HUES48 (cell line): ENCODE data around the gene ICAM3.
A peak's percentile ranks its signal among the peaks of the same experiment; 100 is the strongest.

Experiments
- H3K27ac ChIP-seq: one replicate; pipeline ENCODE4 v1.7.0; 2013; ENCODE audit warnings: low read depth, low read length, inconsistent platforms
- H3K27me3 ChIP-seq: 2 replicates; pipeline ENCODE4 v1.6.1; 2013; ENCODE audit warnings: mild to moderate bottlenecking, low read length; ENCODE audit not compliant: control insufficient read depth, insufficient read depth
- H3K36me3 ChIP-seq: 2 replicates; pipeline ENCODE4 v1.6.1; 2013; ENCODE audit warnings: low read length; ENCODE audit not compliant: control insufficient read depth, insufficient read depth
- H3K4me1 ChIP-seq: 2 replicates; pipeline ENCODE4 v1.6.1; 2013; ENCODE audit warnings: mild to moderate bottlenecking, low read length; ENCODE audit not compliant: control insufficient read depth, insufficient read depth
- H3K4me3 ChIP-seq: 2 replicates; pipeline ENCODE4 v1.5.1; 2013; ENCODE audit warnings: mild to moderate bottlenecking, low read depth, low read length
- H3K9ac ChIP-seq: 2 replicates; pipeline ENCODE4 v1.6.1; 2013; ENCODE audit warnings: mild to moderate bottlenecking, low read depth, low read length, moderate library complexity
- H3K9me3 ChIP-seq: 2 replicates; pipeline ENCODE4 v1.6.1; 2013; ENCODE audit warnings: low read length; ENCODE audit not compliant: control insufficient read depth, insufficient read depth

The ICAM3 gene

DNA sequence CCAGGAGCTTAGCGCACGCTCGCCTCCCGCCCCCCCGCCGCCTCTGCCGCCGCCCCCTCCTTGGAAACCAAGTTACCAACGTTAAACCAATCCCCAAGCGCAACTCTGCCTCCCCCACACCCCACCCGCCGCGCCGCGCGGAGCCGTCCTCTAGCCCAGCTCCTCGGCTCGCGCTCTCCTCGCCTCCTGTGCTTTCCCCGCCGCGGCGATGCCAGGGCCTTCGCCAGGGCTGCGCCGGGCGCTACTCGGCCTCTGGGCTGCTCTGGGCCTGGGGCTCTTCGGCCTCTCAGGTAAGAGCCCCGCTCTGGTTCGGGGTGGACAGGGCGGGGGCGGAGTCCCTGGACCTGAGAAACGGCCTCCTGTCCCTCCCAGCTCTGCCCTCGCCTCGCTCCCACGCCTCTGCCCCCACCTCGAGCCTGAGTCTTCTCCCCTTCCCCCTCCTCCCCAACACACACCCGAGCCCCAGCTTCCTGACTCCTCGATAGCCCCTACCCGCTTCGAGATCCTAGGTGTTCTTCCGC is 49.5 kb downstream of the ICAM3 start, which contains the start of gene ICAM5:
TSS of gene ICAM5 (plus strand) at position 117 of the 521 bp plus-strand sequence. CDS start at position 209, 92 bp downstream.
- H3K9me3 ChIP-seq: no peaks in the 10 kb centered on the region
- H3K9ac ChIP-seq: no peak within 1 kb of the TSS
- H3K4me1 ChIP-seq: peaks cover 19% of the 10 kb centered on the region; the same call in 1 of the 2 replicates
- peaks cover 89% of the 10 kb centered on the region for H3K27me3 ChIP-seq
- H3K27ac ChIP-seq: no peak within 1 kb of the TSS
- 0 out of 2 replicates have a peak, but pooled peaks cover 3% of the 10 kb centered on the region for H3K36me3 ChIP-seq
- peak within 1 kb of the TSS; percentile 61 for H3K4me3 ChIP-seq

DNA sequence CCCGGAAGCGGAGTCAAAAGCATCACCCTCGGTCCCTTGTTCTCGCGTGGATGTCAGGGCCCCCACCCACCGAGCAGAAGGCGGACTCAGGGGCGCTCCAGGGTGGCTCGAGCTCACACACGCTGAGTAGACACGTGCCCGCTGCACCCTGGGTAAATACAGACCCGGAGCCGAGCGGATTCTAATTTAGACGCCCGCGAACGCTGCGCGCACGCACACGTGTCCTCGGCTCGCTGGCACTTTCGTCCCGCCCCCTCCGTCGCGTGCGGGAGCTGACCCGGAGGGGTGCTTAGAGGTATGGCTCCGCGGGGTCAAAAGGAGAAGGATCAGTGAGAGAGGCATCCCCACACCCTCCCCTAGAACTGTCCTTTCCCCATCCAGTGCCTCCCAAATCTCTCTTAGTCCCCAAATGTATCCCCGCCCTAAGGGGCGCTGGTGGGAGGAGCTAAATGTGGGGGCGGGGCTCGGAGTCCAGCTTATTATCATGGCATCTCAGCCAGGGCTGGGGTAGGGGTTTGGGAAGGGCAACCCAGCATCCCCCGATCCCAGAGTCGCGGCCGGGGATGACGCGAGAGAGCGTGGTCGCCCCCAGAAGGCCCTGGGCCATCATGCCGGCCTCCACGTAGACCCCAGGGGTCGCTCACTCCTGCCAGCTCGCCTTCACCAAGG is 50.1 kb downstream of the ICAM3 start:
- H3K27ac ChIP-seq: no peak overlapping the region
- no peak overlapping the region for H3K9ac ChIP-seq
- H3K27me3 ChIP-seq: peaks cover 83% of the 10 kb centered on the region
- H3K4me1 ChIP-seq: peaks cover 19% of the 10 kb centered on the region; the same call in 1 of the 2 replicates
- no peaks in the 10 kb centered on the region for H3K9me3 ChIP-seq
- peak overlapping the region; percentile 61 for H3K4me3 ChIP-seq
- H3K36me3 ChIP-seq: 0 out of 2 replicates have a peak, but pooled peaks cover 3% of the 10 kb centered on the region

DNA sequence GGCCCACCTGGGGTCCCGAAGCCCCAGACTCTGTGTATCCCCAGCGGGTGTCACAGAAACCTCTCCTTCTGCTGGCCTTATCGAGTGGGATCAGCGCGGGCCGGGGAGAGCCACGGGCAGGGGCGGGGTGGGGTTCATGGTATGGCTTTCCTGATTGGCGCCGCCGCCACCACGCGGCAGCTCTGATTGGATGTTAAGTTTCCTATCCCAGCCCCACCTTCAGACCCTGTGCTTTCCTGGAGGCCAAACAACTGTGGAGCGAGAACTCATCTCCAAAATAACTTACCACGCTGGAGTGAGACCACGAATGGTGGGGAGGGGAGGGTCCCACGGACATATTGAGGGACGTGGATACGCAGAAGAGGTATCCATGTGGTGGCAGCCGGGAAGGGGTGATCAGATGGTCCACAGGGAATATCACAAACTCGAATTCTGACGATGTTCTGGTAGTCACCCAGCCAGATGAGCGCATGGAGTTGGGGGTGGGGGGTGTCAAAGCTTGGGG is 50.7 kb downstream of the ICAM3 start:
- H3K27me3 ChIP-seq: peaks cover 77% of the 10 kb centered on the region

DNA sequence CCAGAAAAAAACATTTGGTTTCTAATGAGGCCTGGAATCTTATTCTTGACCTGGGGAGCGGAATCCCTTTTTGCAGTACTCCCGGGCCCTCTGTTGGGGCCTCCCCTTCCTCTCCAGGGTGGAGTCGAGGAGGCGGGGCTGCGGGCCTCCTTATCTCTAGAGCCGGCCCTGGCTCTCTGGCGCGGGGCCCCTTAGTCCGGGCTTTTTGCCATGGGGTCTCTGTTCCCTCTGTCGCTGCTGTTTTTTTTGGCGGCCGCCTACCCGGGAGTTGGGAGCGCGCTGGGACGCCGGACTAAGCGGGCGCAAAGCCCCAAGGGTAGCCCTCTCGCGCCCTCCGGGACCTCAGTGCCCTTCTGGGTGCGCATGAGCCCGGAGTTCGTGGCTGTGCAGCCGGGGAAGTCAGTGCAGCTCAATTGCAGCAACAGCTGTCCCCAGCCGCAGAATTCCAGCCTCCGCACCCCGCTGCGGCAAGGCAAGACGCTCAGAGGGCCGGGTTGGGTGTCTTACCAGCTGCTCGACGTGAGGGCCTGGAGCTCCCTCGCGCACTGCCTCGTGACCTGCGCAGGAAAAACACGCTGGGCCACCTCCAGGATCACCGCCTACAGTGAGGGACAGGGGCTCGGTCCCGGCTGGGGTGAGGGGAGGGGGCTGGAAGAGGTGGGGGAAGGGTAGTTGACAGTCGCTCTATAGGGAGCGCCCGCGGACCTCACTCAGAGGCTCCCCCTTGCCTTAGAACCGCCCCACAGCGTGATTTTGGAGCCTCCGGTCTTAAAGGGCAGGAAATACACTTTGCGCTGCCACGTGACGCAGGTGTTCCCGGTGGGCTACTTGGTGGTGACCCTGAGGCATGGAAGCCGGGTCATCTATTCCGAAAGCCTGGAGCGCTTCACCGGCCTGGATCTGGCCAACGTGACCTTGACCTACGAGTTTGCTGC is 52.4 kb downstream of the ICAM3 start, which contains the start of gene ICAM4:
TSS of gene ICAM4 (plus strand) at position 153 of the 935 bp plus-strand sequence. CDS start at position 211, 58 bp downstream.
- Histone ChIP-seq H3K9ac (no peak within 1 kb of the TSS), H3K4me3 (peak within 1 kb of the TSS; percentile 54), H3K4me1 (peaks cover 16% of the 10 kb centered on the region; the same call in 1 of the 2 replicates), H3K36me3 (0 out of 2 replicates have a peak, but pooled peaks cover 3% of the 10 kb centered on the region), H3K9me3 (no peaks in the 10 kb centered on the region), H3K27ac (no peak within 1 kb of the TSS), H3K27me3 (peaks cover 61% of the 10 kb centered on the region)

More for the DNA sequence above, 50.7 kb downstream of the ICAM3 start:
- peak overlapping the region; percentile 61 for H3K4me3 ChIP-seq
- no peaks in the 10 kb centered on the region for H3K9me3 ChIP-seq
- no peak overlapping the region for H3K27ac ChIP-seq
- peaks cover 19% of the 10 kb centered on the region; the same call in 1 of the 2 replicates for H3K4me1 ChIP-seq
- no peak overlapping the region for H3K9ac ChIP-seq
- H3K36me3 ChIP-seq: 0 out of 2 replicates have a peak, but pooled peaks cover 3% of the 10 kb centered on the region

DNA sequence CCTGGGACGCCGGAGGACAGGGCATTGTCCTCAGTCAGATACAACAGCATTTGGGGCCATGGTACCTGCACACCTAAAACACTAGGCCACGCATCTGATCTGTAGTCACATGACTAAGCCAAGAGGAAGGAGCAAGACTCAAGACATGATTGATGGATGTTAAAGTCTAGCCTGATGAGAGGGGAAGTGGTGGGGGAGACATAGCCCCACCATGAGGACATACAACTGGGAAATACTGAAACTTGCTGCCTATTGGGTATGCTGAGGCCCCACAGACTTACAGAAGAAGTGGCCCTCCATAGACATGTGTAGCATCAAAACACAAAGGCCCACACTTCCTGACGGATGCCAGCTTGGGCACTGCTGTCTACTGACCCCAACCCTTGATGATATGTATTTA is 54.0 kb downstream of the ICAM3 start:
- H3K4me3 ChIP-seq: no peak overlapping the region
- H3K4me1 ChIP-seq: peaks cover 4% of the 10 kb centered on the region; the same call in 1 of the 2 replicates
- H3K27me3 ChIP-seq: peaks cover 44% of the 10 kb centered on the region
- H3K9ac ChIP-seq: no peak overlapping the region
- 0 out of 2 replicates have a peak, but pooled peaks cover 3% of the 10 kb centered on the region for H3K36me3 ChIP-seq
- no peaks in the 10 kb centered on the region for H3K9me3 ChIP-seq
- no peak overlapping the region for H3K27ac ChIP-seq

DNA sequence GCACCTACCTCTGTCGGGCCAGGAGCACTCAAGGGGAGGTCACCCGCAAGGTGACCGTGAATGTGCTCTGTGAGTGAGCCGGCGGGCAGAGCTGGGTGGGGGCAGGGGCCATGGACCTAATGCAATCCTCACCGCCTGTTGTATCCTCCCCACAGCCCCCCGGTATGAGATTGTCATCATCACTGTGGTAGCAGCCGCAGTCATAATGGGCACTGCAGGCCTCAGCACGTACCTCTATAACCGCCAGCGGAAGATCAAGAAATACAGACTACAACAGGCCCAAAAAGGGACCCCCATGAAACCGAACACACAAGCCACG is 54.5 kb downstream of the ICAM3 start:
- Histone ChIP-seq H3K4me3 (no peak overlapping the region), H3K27ac (no peak overlapping the region), H3K4me1 (no peaks in the 10 kb centered on the region; the same call in 1 of the 2 replicates), H3K9me3 (no peaks in the 10 kb centered on the region), H3K27me3 (peaks cover 39% of the 10 kb centered on the region), H3K36me3 (0 out of 2 replicates have a peak, but pooled peaks cover 3% of the 10 kb centered on the region), H3K9ac (no peak overlapping the region)

DNA sequence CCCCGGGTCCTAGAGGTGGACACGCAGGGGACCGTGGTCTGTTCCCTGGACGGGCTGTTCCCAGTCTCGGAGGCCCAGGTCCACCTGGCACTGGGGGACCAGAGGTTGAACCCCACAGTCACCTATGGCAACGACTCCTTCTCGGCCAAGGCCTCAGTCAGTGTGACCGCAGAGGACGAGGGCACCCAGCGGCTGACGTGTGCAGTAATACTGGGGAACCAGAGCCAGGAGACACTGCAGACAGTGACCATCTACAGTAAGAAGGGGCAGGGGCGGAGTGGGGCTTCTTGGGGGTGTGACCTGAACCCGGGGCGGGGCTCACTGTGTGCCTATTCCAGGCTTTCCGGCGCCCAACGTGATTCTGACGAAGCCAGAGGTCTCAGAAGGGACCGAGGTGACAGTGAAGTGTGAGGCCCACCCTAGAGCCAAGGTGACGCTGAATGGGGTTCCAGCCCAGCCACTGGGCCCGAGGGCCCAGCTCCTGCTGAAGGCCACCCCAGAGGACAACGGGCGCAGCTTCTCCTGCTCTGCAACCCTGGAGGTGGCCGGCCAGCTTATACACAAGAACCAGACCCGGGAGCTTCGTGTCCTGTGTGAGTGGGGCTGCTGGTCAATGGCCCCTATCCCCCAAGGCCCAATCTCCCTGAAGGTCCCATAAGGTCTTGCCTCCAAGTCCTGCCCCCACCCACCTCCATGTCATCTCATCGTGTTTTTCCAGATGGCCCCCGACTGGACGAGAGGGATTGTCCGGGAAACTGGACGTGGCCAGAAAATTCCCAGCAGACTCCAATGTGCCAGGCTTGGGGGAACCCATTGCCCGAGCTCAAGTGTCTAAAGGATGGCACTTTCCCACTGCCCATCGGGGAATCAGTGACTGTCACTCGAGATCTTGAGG is 55.1 kb downstream of the ICAM3 start:
- H3K4me3 ChIP-seq: no peak overlapping the region
- no peaks in the 10 kb centered on the region; the same call in 1 of the 2 replicates for H3K4me1 ChIP-seq
- peaks cover 33% of the 10 kb centered on the region for H3K27me3 ChIP-seq
- H3K9ac ChIP-seq: no peak overlapping the region
- 0 out of 2 replicates have a peak, but pooled peaks cover 3% of the 10 kb centered on the region for H3K36me3 ChIP-seq
- H3K27ac ChIP-seq: no peak overlapping the region
- H3K9me3 ChIP-seq: no peaks in the 10 kb centered on the region
